ENCODE data around the gene ADAM11. TPM values are rescaled to one million over a fixed set of nuclear protein-coding genes. Genes with fewer than 3 reads are reported as not detected.
"Not testable (repeated sequence)": the region's sequence is repeated elsewhere in the genome, so short reads cannot be mapped to it uniquely, and the experiment has no call there.

ADAM11 gene
- total RNA-seq, result 1 to 10 TPM in 1 of 4 donors, under 1 TPM in 1, not detected in 2; 0.67 to 1.4 TPM

- TF ChIP-seq POLR2A (IDR thresholded peaks at IDR 0.05), result no peak
- Histone ChIP-seq H3K36me3 (no peaks in the 10 kb centered on the region), H3K4me3 (peak within 1 kb of the TSS; percentile 26 to 55 (median 52)), H3K9me3 (no peaks in the 10 kb centered on the region), H3K27ac (no peak within 1 kb of the TSS), H3K27me3 (peaks cover 0 to 15% of the 10 kb centered on the region in 2 donors), H3K4me1 (peaks cover 0 to 10% (median 4%) of the 10 kb centered on the region in 4 donors)
- DNase-seq, result peak in 1 of 3 donors; percentile 46
Observed at GRCh38 chr17:44758414-44759085, at the start of gene ADAM11. Gene ADAM11, plus strand, starts transcription at chr17:44758988. Its CDS starts 212 bp downstream, at chr17:44759200.

GRCh38 chr17:44719444-44719843, 39.3 kb upstream of the ADAM11 start:
- DNase-seq, result no peak
- Histone ChIP-seq H3K36me3 (no peaks in the 10 kb centered on the region), H3K4me3 (no peak overlapping the region), H3K27me3 (no peaks in the 10 kb centered on the region), H3K9me3 (no peaks in the 10 kb centered on the region), H3K27ac (no peak overlapping the region), H3K4me1 (no peaks in the 10 kb centered on the region)
- TF ChIP-seq POLR2A (IDR thresholded peaks at IDR 0.05) (no peak), CTCF (IDR thresholded peaks at IDR 0.05) (no peak)

GRCh38 chr17:44722254-44722653, 36.5 kb upstream of the ADAM11 start:
- no peak for DNase-seq
- Histone ChIP-seq H3K36me3 (no peaks in the 10 kb centered on the region), H3K27me3 (no peaks in the 10 kb centered on the region), H3K4me3 (no peak overlapping the region), H3K4me1 (no peaks in the 10 kb centered on the region), H3K9me3 (no peaks in the 10 kb centered on the region), H3K27ac (no peak overlapping the region)
- TF ChIP-seq CTCF (IDR thresholded peaks at IDR 0.05) (no peak), POLR2A (IDR thresholded peaks at IDR 0.05) (no peak)

- not testable (repeated sequence) for H3K36me3 ChIP-seq, H3K4me1 ChIP-seq, H3K4me3 ChIP-seq, H3K27ac ChIP-seq, DNase-seq, H3K9me3 ChIP-seq, H3K27me3 ChIP-seq
Observed at GRCh38 chr17:44726121-44726520, 32.7 kb upstream of the ADAM11 start.

GRCh38 chr17:44733753-44734152, 25.0 kb upstream of the ADAM11 start:
- no peak for TF ChIP-seq CTCF (IDR thresholded peaks at IDR 0.05)
- no peak for TF ChIP-seq POLR2A (IDR thresholded peaks at IDR 0.05)
- no peak overlapping the region for H3K4me3 ChIP-seq
- H3K36me3 ChIP-seq, result peaks cover 0 to 3% (median 0%) of the 10 kb centered on the region in 3 donors
- H3K27me3 ChIP-seq, result no peaks in the 10 kb centered on the region
- no peaks in the 10 kb centered on the region for H3K9me3 ChIP-seq
- H3K4me1 ChIP-seq, result no peaks in the 10 kb centered on the region
- DNase-seq, result no peak
- no peak overlapping the region for H3K27ac ChIP-seq

GRCh38 chr17:44734272-44734671, 24.5 kb upstream of the ADAM11 start:
- no peak for TF ChIP-seq POLR2A (IDR thresholded peaks at IDR 0.05)
- TF ChIP-seq CTCF (IDR thresholded peaks at IDR 0.05), result no peak

More at GRCh38 chr17:44734272-44734671, 24.5 kb upstream of the ADAM11 start:
- H3K4me3 ChIP-seq, result no peak overlapping the region
- no peaks in the 10 kb centered on the region for H3K27me3 ChIP-seq
- no peaks in the 10 kb centered on the region for H3K4me1 ChIP-seq
- no peaks in the 10 kb centered on the region for H3K9me3 ChIP-seq
- H3K27ac ChIP-seq, result no peak overlapping the region
- no peak for DNase-seq
- H3K36me3 ChIP-seq, result peaks cover 0 to 3% (median 0%) of the 10 kb centered on the region in 3 donors

Data from Peyer's patch (tissue), 4 donors.